HUES6 (cell line): ENCODE data around the gene ABHD10.
A peak's percentile ranks its signal among the peaks of the same experiment; 100 is the strongest.

Experiments
- H3K27ac ChIP-seq: 2 replicates; pipeline ENCODE4 v1.7.0; 2013; ENCODE audit warnings: low read depth, mild to moderate bottlenecking, low read length, inconsistent platforms
- H3K27me3 ChIP-seq: 2 replicates; pipeline ENCODE4 v1.6.1; 2013; ENCODE audit warnings: low read length; ENCODE audit not compliant: control insufficient read depth, insufficient read depth
- H3K36me3 ChIP-seq: 2 replicates; pipeline ENCODE4 v1.6.1; 2013; ENCODE audit warnings: low read length; ENCODE audit not compliant: control insufficient read depth, insufficient read depth
- H3K4me1 ChIP-seq: 2 replicates; pipeline ENCODE4 v1.6.1; 2013; ENCODE audit warnings: low read length; ENCODE audit not compliant: control insufficient read depth, insufficient read depth
- H3K4me3 ChIP-seq: 2 replicates; pipeline ENCODE4 v1.5.1; 2013; ENCODE audit warnings: low read depth, low read length
- H3K9ac ChIP-seq: one replicate; pipeline ENCODE4 v1.6.1; 2013; ENCODE audit warnings: mild to moderate bottlenecking, low read length
- H3K9me3 ChIP-seq: 2 replicates; pipeline ENCODE4 v1.6.1; 2013; ENCODE audit warnings: low read depth, low read length; ENCODE audit not compliant: control insufficient read depth, insufficient read depth

ABHD10 gene

DNA sequence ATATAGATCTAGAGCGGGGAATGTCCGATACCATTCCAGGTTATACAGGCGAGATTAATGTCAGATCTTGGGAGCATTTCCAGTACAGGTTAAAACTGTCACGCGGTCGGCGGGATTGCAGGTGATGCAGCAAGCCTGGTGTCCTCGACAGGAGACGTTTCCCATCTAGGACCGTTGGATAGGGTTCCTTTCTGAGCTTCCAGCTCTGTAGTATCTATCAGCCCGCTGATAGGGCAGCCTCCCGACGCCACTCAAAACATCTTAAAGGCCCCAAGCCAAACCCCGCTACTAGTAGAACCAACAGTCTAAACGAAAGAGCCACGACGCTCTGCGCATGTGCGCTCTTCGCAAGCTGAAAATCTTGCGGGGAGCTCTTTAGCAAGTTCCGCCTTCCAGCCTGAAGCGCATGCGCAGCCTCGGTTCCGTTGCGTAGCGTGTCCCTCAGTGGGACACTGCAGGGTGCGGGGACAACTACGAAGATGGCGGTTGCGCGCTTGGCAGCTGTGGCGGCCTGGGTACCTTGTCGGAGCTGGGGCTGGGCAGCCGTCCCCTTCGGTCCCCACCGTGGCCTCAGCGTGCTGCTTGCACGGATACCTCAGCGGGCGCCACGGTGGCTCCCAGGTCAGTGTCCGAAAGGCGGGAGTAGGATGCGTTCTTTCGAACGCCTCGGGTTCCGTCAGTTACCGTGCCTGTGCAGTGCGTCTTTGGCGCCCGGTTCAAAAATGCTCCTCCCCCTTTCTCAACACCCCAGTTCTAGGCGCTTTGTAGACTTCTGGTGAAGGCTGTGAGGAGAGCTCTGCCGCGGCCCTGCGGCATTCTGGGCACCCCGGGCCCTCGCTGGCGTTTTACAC lies at the start of gene ABHD10:
Gene ABHD10 (plus strand): TSS at position 444 of the 851 bp plus-strand sequence. CDS start 36 bp downstream, at position 480.
- H3K27me3 ChIP-seq, result no peaks in the 10 kb centered on the region
- no peaks in the 10 kb centered on the region for H3K9me3 ChIP-seq
- peak within 1 kb of the TSS; percentile 75 for H3K27ac ChIP-seq
- H3K9ac ChIP-seq, result peak within 1 kb of the TSS; percentile 87
- H3K4me1 ChIP-seq, result 0 out of 2 replicates have a peak, but pooled peaks cover 6% of the 10 kb centered on the region
- peak within 1 kb of the TSS; percentile 91 for H3K4me3 ChIP-seq
- H3K36me3 ChIP-seq, result peaks cover 2% of the 10 kb centered on the region; the same call in 1 of the 2 replicates

DNA sequence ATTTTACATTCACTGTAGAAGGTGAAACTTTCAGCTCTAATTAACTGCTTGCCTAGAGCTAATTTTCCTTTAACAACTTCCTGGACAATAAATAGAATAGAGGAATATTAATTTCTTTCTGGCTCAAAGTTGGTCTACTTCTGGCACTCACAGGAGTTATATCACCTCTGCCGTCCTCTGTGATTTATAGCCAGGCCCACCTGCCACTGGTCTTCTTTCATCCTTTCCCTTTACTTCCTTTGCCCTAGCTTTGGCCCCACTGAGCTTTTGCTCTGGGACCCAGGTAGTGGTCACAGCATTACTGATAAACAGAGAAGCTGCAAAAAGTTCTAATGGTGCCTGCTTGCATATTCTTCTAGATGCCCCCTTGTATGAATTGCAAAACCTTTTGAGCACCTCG lies 49.3 kb upstream of the ABHD10 start:
- Histone ChIP-seq H3K9ac (no peak overlapping the region), H3K4me3 (no peak overlapping the region), H3K27me3 (no peaks in the 10 kb centered on the region), H3K36me3 (peaks cover 14% of the 10 kb centered on the region; the same call in 1 of the 2 replicates), H3K9me3 (no peaks in the 10 kb centered on the region), H3K27ac (no peak overlapping the region), H3K4me1 (peaks cover 4% of the 10 kb centered on the region; the same call in 1 of the 2 replicates)

DNA sequence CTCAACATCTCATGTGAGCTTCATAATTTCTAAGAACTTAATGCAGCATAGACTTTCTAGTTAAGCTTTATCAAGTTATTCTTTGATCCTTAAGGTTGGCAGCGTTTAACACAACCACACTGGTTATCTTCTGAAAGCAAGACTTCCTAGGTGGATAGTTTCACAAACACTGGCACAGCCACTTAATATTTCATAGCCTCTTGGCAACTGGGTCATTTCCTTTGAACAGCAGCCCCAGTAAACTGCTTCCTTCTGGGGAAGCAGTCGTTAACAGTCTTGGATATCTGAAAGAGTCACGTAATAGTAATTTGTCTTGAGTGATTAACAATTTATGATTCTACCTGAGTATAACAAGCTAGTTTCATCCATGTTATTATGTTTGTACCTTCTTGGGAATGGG lies 45.9 kb upstream of the ABHD10 start:
- Histone ChIP-seq H3K36me3 (peaks cover 14% of the 10 kb centered on the region; the same call in 1 of the 2 replicates), H3K4me1 (peaks cover 4% of the 10 kb centered on the region; the same call in 1 of the 2 replicates), H3K9me3 (no peaks in the 10 kb centered on the region), H3K4me3 (no peak overlapping the region), H3K27me3 (no peaks in the 10 kb centered on the region), H3K27ac (no peak overlapping the region), H3K9ac (no peak overlapping the region)

DNA sequence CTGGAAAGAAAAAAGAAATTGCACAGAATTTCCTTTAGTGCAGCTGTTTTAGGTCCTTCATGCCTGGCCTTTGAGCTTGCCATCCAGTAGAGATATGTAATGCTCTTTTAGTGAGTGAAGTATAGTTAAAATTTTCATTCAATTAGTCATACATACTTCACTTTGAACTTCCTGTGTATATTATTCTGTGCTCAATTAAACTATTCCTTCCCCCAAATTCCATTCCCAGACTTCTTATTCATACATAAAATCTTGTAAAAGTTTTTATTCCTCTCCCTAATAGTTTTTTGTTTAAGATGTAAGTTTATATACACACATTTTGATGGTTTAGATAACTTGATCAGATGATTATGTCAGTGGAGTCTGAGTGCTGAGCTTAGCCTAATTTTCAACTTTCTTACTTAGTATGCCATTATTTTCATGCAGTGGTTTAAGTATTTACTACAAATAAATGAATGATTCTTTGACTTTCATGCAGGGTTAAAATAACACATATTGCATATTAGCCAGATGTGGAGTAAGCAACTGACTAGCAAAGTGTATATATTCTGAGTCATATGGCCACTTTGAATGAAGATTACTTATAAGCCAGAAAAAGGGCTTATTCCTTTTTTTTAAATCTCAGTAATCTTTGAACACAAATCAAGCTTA lies 42.5 kb upstream of the ABHD10 start:
- H3K9ac ChIP-seq, result no peak overlapping the region
- no peak overlapping the region for H3K4me3 ChIP-seq
- no peak overlapping the region for H3K27ac ChIP-seq
- no peaks in the 10 kb centered on the region for H3K27me3 ChIP-seq
- H3K9me3 ChIP-seq, result no peaks in the 10 kb centered on the region
- H3K36me3 ChIP-seq, result peaks cover 36% of the 10 kb centered on the region
- no peaks in the 10 kb centered on the region for H3K4me1 ChIP-seq

- H3K36me3 ChIP-seq, result peaks cover 33% of the 10 kb centered on the region
- H3K27me3 ChIP-seq, result no peaks in the 10 kb centered on the region
- H3K27ac ChIP-seq, result no peak overlapping the region
- H3K4me3 ChIP-seq, result no peak overlapping the region
- H3K9ac ChIP-seq, result no peak overlapping the region
- H3K9me3 ChIP-seq, result no peaks in the 10 kb centered on the region
- H3K4me1 ChIP-seq, result no peaks in the 10 kb centered on the region
These were observed 41.9 kb upstream of the ABHD10 start for GRCh38 chr3:111936967-111937366.

DNA sequence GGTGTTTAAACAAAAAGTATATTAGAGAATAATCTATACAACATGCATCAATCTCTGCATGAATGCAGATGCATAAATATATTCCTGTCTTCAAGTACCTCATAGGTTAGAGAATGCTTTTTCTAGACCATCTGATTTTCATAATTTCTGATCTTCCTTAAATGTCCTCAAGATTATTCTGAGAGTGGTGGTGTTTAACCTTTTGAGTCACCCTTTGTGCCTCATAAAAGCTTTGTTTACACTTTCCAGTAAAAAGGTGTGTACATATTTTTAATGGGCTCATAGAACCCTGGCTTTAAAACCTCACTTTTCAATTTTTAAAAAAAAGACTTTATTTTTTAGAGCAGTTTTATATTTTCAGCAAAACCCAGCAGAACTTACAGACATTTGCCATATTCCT lies 41.0 kb upstream of the ABHD10 start:
- Histone ChIP-seq H3K36me3 (peaks cover 28% of the 10 kb centered on the region), H3K4me1 (no peaks in the 10 kb centered on the region), H3K9me3 (no peaks in the 10 kb centered on the region), H3K4me3 (no peak overlapping the region), H3K9ac (no peak overlapping the region), H3K27ac (no peak overlapping the region), H3K27me3 (no peaks in the 10 kb centered on the region)

GRCh38 chr3:111939873-111940272 lies 39.0 kb upstream of the ABHD10 start:
- Histone ChIP-seq H3K36me3 (peaks cover 27% of the 10 kb centered on the region), H3K4me3 (no peak overlapping the region), H3K9me3 (no peaks in the 10 kb centered on the region), H3K4me1 (no peaks in the 10 kb centered on the region), H3K27me3 (no peaks in the 10 kb centered on the region), H3K9ac (no peak overlapping the region), H3K27ac (no peak overlapping the region)

- Histone ChIP-seq H3K4me1 (no peaks in the 10 kb centered on the region), H3K27me3 (no peaks in the 10 kb centered on the region), H3K27ac (no peak overlapping the region), H3K9ac (no peak overlapping the region), H3K9me3 (no peaks in the 10 kb centered on the region), H3K36me3 (peaks cover 27% of the 10 kb centered on the region), H3K4me3 (no peak overlapping the region)
These were observed 35.3 kb upstream of the ABHD10 start for GRCh38 chr3:111943533-111943932.

DNA sequence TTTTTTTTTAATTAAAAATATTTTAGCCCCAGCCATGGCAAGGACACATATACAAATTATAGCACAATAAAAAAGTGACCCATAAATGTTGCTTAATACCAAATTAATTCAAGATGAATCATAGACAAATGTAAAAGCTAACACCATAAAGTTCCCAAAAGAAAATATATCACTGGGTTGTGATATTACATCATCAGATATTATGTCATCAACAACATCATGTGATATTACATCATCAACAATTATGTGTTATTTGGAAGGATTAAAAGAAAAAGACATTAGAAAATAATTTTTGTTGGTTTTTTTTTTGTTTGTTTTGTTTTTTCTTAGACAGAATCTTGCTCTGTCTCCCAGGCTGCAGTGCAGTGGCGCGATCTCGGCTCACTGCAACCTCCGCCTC lies 34.5 kb upstream of the ABHD10 start:
- H3K9me3 ChIP-seq, result no peaks in the 10 kb centered on the region
- peaks cover 27% of the 10 kb centered on the region for H3K36me3 ChIP-seq
- no peaks in the 10 kb centered on the region for H3K27me3 ChIP-seq
- no peaks in the 10 kb centered on the region for H3K4me1 ChIP-seq
- no peak overlapping the region for H3K4me3 ChIP-seq
- H3K27ac ChIP-seq, result no peak overlapping the region
- no peak overlapping the region for H3K9ac ChIP-seq

GRCh38 chr3:111947231-111947630 lies 31.6 kb upstream of the ABHD10 start:
- Histone ChIP-seq H3K27ac (no peak overlapping the region), H3K9me3 (no peaks in the 10 kb centered on the region), H3K9ac (no peak overlapping the region), H3K36me3 (peaks cover 7% of the 10 kb centered on the region; the same call in 1 of the 2 replicates), H3K4me1 (no peaks in the 10 kb centered on the region), H3K27me3 (no peaks in the 10 kb centered on the region), H3K4me3 (no peak overlapping the region)

GRCh38 chr3:111948786-111949185 lies 30.0 kb upstream of the ABHD10 start:
- no peaks in the 10 kb centered on the region for H3K9me3 ChIP-seq
- no peak overlapping the region for H3K9ac ChIP-seq
- no peaks in the 10 kb centered on the region for H3K27me3 ChIP-seq
- H3K4me1 ChIP-seq, result peaks cover 5% of the 10 kb centered on the region
- peaks cover 4% of the 10 kb centered on the region; the same call in 1 of the 2 replicates for H3K36me3 ChIP-seq
- no peak overlapping the region for H3K4me3 ChIP-seq
- no peak overlapping the region for H3K27ac ChIP-seq
